CD4-positive, CD25-positive, alpha-beta regulatory T cell (primary cell): ENCODE measurements around the gene STK40. TPM values are rescaled to one million over a fixed set of nuclear protein-coding genes. Genes with fewer than 3 reads are reported as not detected.

Experiments
- ATAC-seq, 2 donors: fragments of 150-1000 bp; cut with Tn5 transposase; one replicate each; pipeline ENCODE4 v1.10.0; 2021; ENCODE audit warnings: low read depth in 2 of 2, moderate number of reproducible peaks in 2 of 2, moderate library complexity in 1 of 2
- DNase-seq, 3 donors: peaks; one replicate each; pipeline versions ENCODE4 v3.0.0 to v3.0.0-alpha.2; 2012 to 2022; ENCODE audit warnings: mixed read lengths in 1 of 3
- H3K27ac ChIP-seq: one replicate; pipeline ENCODE4 v1.7.0; 2013; ENCODE audit warnings: mild to moderate bottlenecking, low read length; ENCODE audit not compliant: insufficient read depth, poor library complexity, severe bottlenecking
- H3K27me3 ChIP-seq: one replicate; pipeline ENCODE4 v1.7.0; 2013; ENCODE audit warnings: low read length; ENCODE audit not compliant: control insufficient read depth, insufficient read depth
- H3K36me3 ChIP-seq: one replicate; pipeline ENCODE4 v1.7.0; 2013; ENCODE audit warnings: mild to moderate bottlenecking, low read length, moderate library complexity; ENCODE audit not compliant: control insufficient read depth, insufficient read depth
- H3K4me1 ChIP-seq: 2 replicates; pipeline ENCODE4 v1.7.0; 2013; ENCODE audit warnings: mild to moderate bottlenecking, low read length; ENCODE audit not compliant: insufficient read depth, control insufficient read depth, poor library complexity, severe bottlenecking
- H3K4me3 ChIP-seq: one replicate; pipeline ENCODE4 v1.7.0; 2013; ENCODE audit warnings: low read depth, mild to moderate bottlenecking, low read length, moderate library complexity
- H3K9me3 ChIP-seq, 2 experiments: 1 replicate in 1 of 2; 2 replicates in 1 of 2; pipeline ENCODE4 v1.7.0; 2013; ENCODE audit warnings: low read length in 2 of 2, mild to moderate bottlenecking in 1 of 2, moderate library complexity in 1 of 2; ENCODE audit not compliant: control insufficient read depth in 2 of 2
- H3K27ac Mint-ChIP-seq, 3 donors: one replicate each; pipeline ENCODE4 v1.8.0; 2020 to 2022; ENCODE audit warnings: mild to moderate bottlenecking in 3 of 3, mixed read lengths in 3 of 3, moderate library complexity in 2 of 3
- H3K27me3 Mint-ChIP-seq: one replicate; pipeline ENCODE4 v1.8.0; 2022; ENCODE audit warnings: mild to moderate bottlenecking, mixed read lengths
- H3K36me3 Mint-ChIP-seq: one replicate; pipeline ENCODE4 v1.8.0; 2020; ENCODE audit warnings: mixed read lengths
- H3K4me1 Mint-ChIP-seq, 4 donors: one replicate each; pipeline ENCODE4 v1.8.0; 2020 to 2022; ENCODE audit warnings: mixed read lengths in 4 of 4, mild to moderate bottlenecking in 1 of 4
- H3K4me3 Mint-ChIP-seq, 4 donors: one replicate each; pipeline ENCODE4 v1.8.0; 2020 to 2022; ENCODE audit warnings: mild to moderate bottlenecking in 4 of 4, mixed read lengths in 4 of 4, moderate library complexity in 3 of 4
- H3K9me3 Mint-ChIP-seq, 7 donors: one replicate each; pipeline ENCODE4 v1.8.0; 2020 to 2022; ENCODE audit warnings: mixed read lengths in 7 of 7, mild to moderate bottlenecking in 3 of 7, moderate library complexity in 2 of 7
- polyA plus RNA-seq, 4 donors: library from polyadenylated mRNA; unstranded; fragments of 300-500 nt; fragmentation: Illumina TruSeq; gene quantifications; one replicate each; pipeline ENCODE4 v1.2.3, GENCODE V29; 2021
- total RNA-seq: library from RNA; stranded (reverse); gene quantifications from one replicate; pipeline ENCODE4 v1.2.3, GENCODE V29; 2022

STK40 gene
- total and polyA plus RNA-seq, 5 donors from 2014 or later: 27.1 to 36.4 (median 30.1) TPM

DNA sequence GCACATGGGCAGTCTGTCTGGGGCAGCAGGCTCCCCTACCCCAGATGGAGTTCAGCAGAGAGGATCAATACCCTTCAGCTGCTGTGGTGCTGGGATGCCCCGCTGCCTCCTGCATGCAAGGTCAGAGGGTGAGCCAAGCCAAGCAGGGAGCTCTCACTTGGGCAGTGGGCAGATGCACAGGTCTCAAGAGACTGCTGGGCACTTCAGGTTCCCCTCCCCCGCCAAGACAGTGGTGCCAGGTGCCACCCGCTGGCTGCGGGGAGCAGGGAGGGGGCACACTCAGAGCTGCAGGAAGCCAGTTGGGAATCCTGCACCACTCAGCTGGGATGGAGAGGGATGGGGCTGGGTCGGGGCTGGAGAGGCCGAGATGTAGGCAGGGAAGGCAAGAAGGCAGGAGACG, 46.5 kb downstream of the STK40 start:
- no peak for DNase-seq
- no peaks in the 10 kb centered on the region for H3K4me1 ChIP-seq
- no peak for ATAC-seq
- no peaks in the 10 kb centered on the region for H3K27me3 Mint-ChIP-seq
- H3K27me3 ChIP-seq: no peaks in the 10 kb centered on the region
- H3K27ac ChIP-seq: no peak overlapping the region
- no peaks in the 10 kb centered on the region for H3K9me3 ChIP-seq
- peak overlapping the region in 2 of 3 donors; percentile 62 to 72 for H3K27ac Mint-ChIP-seq
- peaks cover 15% of the 10 kb centered on the region for H3K36me3 Mint-ChIP-seq
- peaks cover 15% of the 10 kb centered on the region for H3K36me3 ChIP-seq
- peaks cover 0 to 15% (median 5%) of the 10 kb centered on the region in 4 donors for H3K4me1 Mint-ChIP-seq
- no peak overlapping the region for H3K4me3 ChIP-seq
- H3K4me3 Mint-ChIP-seq: no peak overlapping the region
- no peaks in the 10 kb centered on the region for H3K9me3 Mint-ChIP-seq

DNA sequence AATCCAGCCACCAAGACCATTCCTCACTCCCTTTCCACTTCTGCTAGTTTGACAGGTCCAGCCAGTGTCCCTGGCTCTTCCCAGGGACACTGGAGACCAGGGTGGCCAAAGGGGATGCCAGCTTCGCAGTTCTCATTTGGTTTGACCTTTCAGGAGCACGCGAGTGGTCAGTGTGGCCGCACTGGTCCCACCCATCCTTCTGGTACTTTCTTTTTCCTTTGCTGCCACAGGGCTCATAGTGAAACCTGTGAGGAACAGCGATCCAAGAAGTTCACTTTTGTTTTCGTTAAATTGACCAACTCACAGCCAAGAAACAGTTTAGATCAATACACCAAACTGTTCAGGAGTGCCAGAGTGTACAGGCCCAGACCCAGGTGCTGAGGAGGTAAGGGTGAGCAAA, 47.9 kb downstream of the STK40 start:
- H3K4me3 ChIP-seq: no peak overlapping the region
- Mint-ChIP-seq H3K27me3 (no peaks in the 10 kb centered on the region), H3K4me1 (peaks cover 0 to 15% (median 5%) of the 10 kb centered on the region in 4 donors), H3K9me3 (no peaks in the 10 kb centered on the region), H3K4me3 (no peak overlapping the region), H3K27ac (no peak overlapping the region), H3K36me3 (peaks cover 14% of the 10 kb centered on the region)
- H3K36me3 ChIP-seq: peaks cover 9% of the 10 kb centered on the region
- H3K27me3 ChIP-seq: no peaks in the 10 kb centered on the region
- ATAC-seq (no peak), DNase-seq (no peak)
- H3K27ac ChIP-seq: no peak overlapping the region
- no peaks in the 10 kb centered on the region for H3K4me1 ChIP-seq
- no peaks in the 10 kb centered on the region for H3K9me3 ChIP-seq

DNA sequence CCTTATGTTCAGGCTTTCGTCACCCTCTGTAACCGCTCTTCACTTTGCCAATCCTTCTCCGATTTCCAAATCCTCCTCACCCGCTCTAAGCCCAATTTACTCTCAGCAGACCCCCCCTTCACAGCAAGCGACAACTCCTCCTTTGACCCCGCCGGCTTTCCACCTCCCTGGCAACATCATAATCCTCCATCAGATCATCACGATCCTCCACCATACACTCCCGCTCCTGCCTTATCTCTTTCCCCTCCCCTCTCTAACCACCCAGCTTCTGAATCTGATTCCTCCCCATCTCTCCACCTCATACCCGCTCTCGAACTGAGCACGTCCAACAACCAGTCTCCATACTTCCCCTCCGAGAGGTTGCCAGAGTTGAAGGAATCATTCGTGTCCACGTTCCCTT, 54.8 kb downstream of the STK40 start:
- peaks cover 3% of the 10 kb centered on the region for H3K36me3 Mint-ChIP-seq
- no peak for DNase-seq
- H3K27me3 Mint-ChIP-seq: peaks cover 15% of the 10 kb centered on the region
- H3K9me3 Mint-ChIP-seq: no peaks in the 10 kb centered on the region
- Histone ChIP-seq H3K36me3 (no peaks in the 10 kb centered on the region), H3K4me3 (no peak overlapping the region), H3K9me3 (no peaks in the 10 kb centered on the region), H3K27me3 (no peaks in the 10 kb centered on the region), H3K27ac (no peak overlapping the region), H3K4me1 (no peaks in the 10 kb centered on the region)
- peaks cover 0 to 5% (median 3%) of the 10 kb centered on the region in 4 donors for H3K4me1 Mint-ChIP-seq
- H3K27ac Mint-ChIP-seq: peak overlapping the region in 1 of 3 donors; percentile 16
- peak overlapping the region in 2 of 4 donors; percentile 20 to 34 for H3K4me3 Mint-ChIP-seq
- no peak for ATAC-seq

DNA sequence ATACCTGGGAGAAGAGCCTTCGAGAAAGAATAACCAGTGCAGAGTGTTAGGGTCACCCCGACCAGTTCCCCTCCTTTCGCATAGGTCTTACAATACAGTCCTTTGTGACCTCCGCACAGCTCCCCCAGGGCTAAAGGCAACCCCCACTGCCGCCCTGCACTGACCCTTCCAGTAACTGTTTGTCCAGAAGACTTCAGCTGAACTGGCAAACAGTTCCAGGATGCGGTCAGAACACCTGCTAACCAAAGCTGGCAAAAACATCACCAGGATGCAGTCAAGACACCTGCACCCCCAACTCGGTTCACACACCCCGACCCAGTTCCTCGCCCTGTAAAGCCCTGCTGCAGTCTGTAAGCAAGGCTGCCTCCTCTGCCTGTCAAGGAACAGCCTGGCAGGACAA, 55.9 kb downstream of the STK40 start:
- Histone ChIP-seq H3K4me3 (no peak overlapping the region), H3K27ac (no peak overlapping the region), H3K4me1 (no peaks in the 10 kb centered on the region), H3K36me3 (no peaks in the 10 kb centered on the region), H3K9me3 (no peaks in the 10 kb centered on the region), H3K27me3 (no peaks in the 10 kb centered on the region)
- ATAC-seq: peak in 1 of 2 donors; percentile 18
- Mint-ChIP-seq H3K27me3 (peaks cover 15% of the 10 kb centered on the region), H3K4me1 (peaks cover 0 to 6% (median 4%) of the 10 kb centered on the region in 4 donors), H3K36me3 (peaks cover 3% of the 10 kb centered on the region), H3K4me3 (peak overlapping the region in 2 of 4 donors; percentile 8 to 37), H3K27ac (peak overlapping the region in 1 of 3 donors; percentile 87), H3K9me3 (no peaks in the 10 kb centered on the region)
- DNase-seq: peak in 1 of 3 donors; percentile 66

DNA sequence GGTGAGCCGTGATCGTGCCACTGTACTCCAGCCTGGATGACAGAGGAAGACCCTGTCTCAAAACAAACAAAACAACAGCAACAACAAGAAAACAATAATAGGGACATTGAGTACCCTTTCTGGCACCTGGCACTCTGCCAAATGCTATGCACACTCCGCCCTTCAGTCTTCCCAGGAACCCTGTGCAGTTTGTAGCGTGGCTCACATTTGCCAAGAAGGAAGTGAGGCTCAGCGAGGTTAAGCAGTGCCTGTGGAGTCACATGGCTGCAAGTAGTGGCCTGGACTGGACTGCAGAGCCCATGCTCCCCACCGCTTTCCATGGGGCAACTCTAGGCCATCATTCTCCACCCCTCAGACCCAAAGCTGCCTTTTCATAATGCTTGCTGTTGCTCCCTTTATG, 57.0 kb downstream of the STK40 start:
- H3K4me1 Mint-ChIP-seq: peaks cover 0 to 17% (median 11%) of the 10 kb centered on the region in 4 donors
- peaks cover 3% of the 10 kb centered on the region for H3K36me3 Mint-ChIP-seq
- no peaks in the 10 kb centered on the region for H3K9me3 ChIP-seq
- H3K27ac Mint-ChIP-seq: no peak overlapping the region
- no peaks in the 10 kb centered on the region for H3K27me3 ChIP-seq
- peaks cover 9% of the 10 kb centered on the region for H3K4me1 ChIP-seq
- peaks cover 15% of the 10 kb centered on the region for H3K27me3 Mint-ChIP-seq
- no peaks in the 10 kb centered on the region for H3K36me3 ChIP-seq
- no peak for ATAC-seq
- no peak overlapping the region for H3K4me3 Mint-ChIP-seq
- no peak overlapping the region for H3K4me3 ChIP-seq
- no peak for DNase-seq
- no peak overlapping the region for H3K27ac ChIP-seq
- no peaks in the 10 kb centered on the region for H3K9me3 Mint-ChIP-seq

DNA sequence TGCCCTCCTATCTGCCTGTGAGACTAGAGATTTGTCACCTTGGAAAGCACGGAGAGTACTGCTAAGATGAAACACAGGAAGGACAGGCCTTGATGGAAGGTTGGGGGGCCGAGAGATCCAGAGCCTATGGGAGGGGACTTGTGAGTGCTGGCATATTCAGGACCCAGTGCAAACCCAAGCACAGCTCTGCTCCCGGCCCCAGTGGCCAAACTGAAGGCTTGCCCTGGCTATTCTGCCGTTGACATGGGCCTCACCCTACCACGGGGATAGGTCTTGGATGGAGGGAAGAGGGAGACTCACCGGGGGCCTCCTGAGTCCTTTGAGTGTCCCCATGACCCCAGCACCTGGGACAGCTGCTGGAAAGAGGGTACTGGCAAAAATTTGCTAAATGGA, 57.6 kb downstream of the STK40 start:
- Histone ChIP-seq H3K36me3 (no peaks in the 10 kb centered on the region), H3K4me3 (no peak overlapping the region), H3K9me3 (no peaks in the 10 kb centered on the region), H3K27ac (no peak overlapping the region), H3K27me3 (no peaks in the 10 kb centered on the region), H3K4me1 (peaks cover 11% of the 10 kb centered on the region)
- no peaks in the 10 kb centered on the region for H3K9me3 Mint-ChIP-seq
- H3K36me3 Mint-ChIP-seq: peaks cover 3% of the 10 kb centered on the region
- H3K4me1 Mint-ChIP-seq: peaks cover 0 to 18% (median 11%) of the 10 kb centered on the region in 4 donors
- DNase-seq: no peak
- H3K4me3 Mint-ChIP-seq: peak overlapping the region in 1 of 4 donors; percentile 60
- no peak for ATAC-seq
- H3K27me3 Mint-ChIP-seq: peaks cover 15% of the 10 kb centered on the region
- H3K27ac Mint-ChIP-seq: peak overlapping the region in 1 of 3 donors; percentile 80

DNA sequence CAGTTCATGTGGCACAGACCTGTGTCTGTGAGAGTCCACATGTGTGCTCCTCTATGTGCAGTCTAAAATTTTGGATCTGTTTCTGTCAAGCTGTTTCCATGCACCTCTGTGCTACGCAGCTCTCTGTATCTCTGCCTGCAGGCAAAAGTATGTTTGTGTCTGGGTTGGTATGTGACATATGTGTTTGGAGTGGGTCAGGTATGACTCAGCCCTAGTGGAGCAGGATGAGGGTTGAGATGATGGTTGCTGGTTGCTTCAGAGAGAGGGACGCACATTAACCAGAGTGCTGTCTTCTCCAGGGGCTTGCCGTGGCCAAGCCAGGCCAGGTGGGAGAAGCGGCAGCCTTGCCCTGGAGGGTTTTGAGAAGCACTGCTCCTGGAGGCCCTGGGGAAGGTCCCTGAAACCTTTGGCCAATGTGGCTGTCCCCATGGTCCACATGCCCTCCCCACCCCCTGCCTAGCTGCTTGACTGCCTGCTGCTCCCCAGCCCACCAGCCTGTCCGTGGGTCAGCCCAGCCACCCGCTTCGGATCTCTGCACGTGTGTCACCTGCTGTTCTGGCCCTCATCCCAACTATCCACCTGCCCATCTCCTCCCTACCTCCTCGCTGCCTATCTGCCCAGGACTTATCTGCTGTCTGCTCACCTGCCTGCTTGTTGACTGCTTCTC, 58.2 kb downstream of the STK40 start:
- Histone ChIP-seq H3K27me3 (no peaks in the 10 kb centered on the region), H3K4me3 (no peak overlapping the region), H3K36me3 (no peaks in the 10 kb centered on the region), H3K4me1 (peaks cover 17% of the 10 kb centered on the region), H3K27ac (no peak overlapping the region), H3K9me3 (no peaks in the 10 kb centered on the region)
- Mint-ChIP-seq H3K4me1 (peaks cover 0 to 21% (median 11%) of the 10 kb centered on the region in 4 donors), H3K27ac (peak overlapping the region in 2 of 3 donors; percentile 76 to 80), H3K36me3 (peaks cover 3% of the 10 kb centered on the region), H3K9me3 (no peaks in the 10 kb centered on the region), H3K4me3 (peak overlapping the region in 1 of 4 donors; percentile 60), H3K27me3 (peaks cover 14% of the 10 kb centered on the region)
- peak in 1 of 3 donors; percentile 68 for DNase-seq
- ATAC-seq: peak; percentile 36 to 47

DNA sequence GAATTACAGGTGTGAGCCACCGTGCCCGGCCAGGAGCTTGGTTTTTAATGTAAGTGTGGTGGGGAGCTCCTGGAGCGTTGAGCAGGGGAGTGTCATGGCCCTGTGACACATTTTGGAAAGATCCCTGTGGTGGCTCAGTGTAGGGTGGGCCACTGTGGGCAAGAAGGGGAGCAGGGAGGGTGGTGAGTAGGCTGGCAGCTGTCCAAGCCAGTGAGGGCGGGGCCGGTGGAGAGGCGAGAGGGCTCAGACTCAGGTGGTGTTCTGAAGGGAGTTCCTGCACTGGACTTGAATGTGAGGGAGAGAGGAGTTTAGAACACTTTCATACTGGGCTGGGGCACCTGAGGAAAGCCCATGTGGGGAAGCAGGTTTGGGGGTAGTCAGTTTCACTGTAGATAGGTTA, 59.2 kb downstream of the STK40 start:
- Histone ChIP-seq H3K36me3 (no peaks in the 10 kb centered on the region), H3K4me1 (peaks cover 26% of the 10 kb centered on the region), H3K27ac (no peak overlapping the region), H3K4me3 (no peak overlapping the region), H3K9me3 (no peaks in the 10 kb centered on the region), H3K27me3 (no peaks in the 10 kb centered on the region)
- H3K36me3 Mint-ChIP-seq: peaks cover 3% of the 10 kb centered on the region
- peak overlapping the region in 1 of 3 donors; percentile 6 for H3K27ac Mint-ChIP-seq
- ATAC-seq: no peak
- H3K4me1 Mint-ChIP-seq: peaks cover 0 to 25% (median 11%) of the 10 kb centered on the region in 4 donors
- peaks cover 13% of the 10 kb centered on the region for H3K27me3 Mint-ChIP-seq
- no peaks in the 10 kb centered on the region for H3K9me3 Mint-ChIP-seq
- no peak for DNase-seq
- H3K4me3 Mint-ChIP-seq: no peak overlapping the region
